ENCODE data around the gene PNMA1. TPM values are rescaled to one million over a fixed set of nuclear protein-coding genes. Genes with fewer than 3 reads are reported as not detected.

The PNMA1 gene
- total and polyA plus RNA-seq, 9 of the 15 experiments (the other 6 are each of a cell fraction or from before 2014, with no cell fraction given): 1.7 to 26.4 (median 8.7) TPM

GRCh38 chr14:73729556-73730265 is 15.5 kb upstream of the PNMA1 start:
- no peak for TF ChIP-seq SMARCA5 (IDR thresholded peaks at IDR 0.05)
- TF ChIP-seq MNT (conservative IDR thresholded peaks at IDR 0.05): no peak
- TF ChIP-seq MEF2D (tag; conservative IDR thresholded peaks at IDR 0.05; ENCODE audit: low read depth): no peak
- TF ChIP-seq ATF3 (IDR thresholded peaks at IDR 0.05): no peak
- no peak for TF ChIP-seq ATF3 (CRISPR knock-in tag; conservative IDR thresholded peaks at IDR 0.05)
- no peak for TF ChIP-seq ATF4 (CRISPR knock-in tag; IDR thresholded peaks at IDR 0.05)
- peak; percentile 56; the same call in 1 of the 2 replicates for TF ChIP-seq POLR2G (IDR thresholded peaks at IDR 0.05; ENCODE audit: low read depth, low read length)
- BruUV-seq (replicated peaks): no TSS peak
- peak overlapping the region in 1 of 2 experiments; percentile 56; a peak in 1 of 4 replicates for H3K9ac ChIP-seq (ENCODE audit: insufficient read depth in 1 of 2, low read depth in 2 of 2, low read length in 2 of 2)
- no peak for FAIRE-seq
- in situ Hi-C loops (cut with MboI) (loop anchor here (5.0 kb wide), 1 partner anchor 98 kb away; no protein-coding TSS in a partner anchor), intact Hi-C loops (cut with micrococcal nuclease) (loop anchor here (2.0 kb wide), 2 partner anchors 29 to 57 kb away; no protein-coding TSS in a partner anchor)
- H3K27ac ChIP-seq (ENCODE audit: extremely low read depth, low read depth, low read length): no peak overlapping the region
- peaks cover 2% of the 10 kb centered on the region for H3K9me1 ChIP-seq (ENCODE audit: control insufficient read depth, insufficient read depth, low read length)
- H4K20me1 ChIP-seq (replicated peaks; ENCODE audit: control insufficient read depth, insufficient read depth, low read length): no peaks in the 10 kb centered on the region
- H3K4me3 ChIP-seq: no peak overlapping the region
- H2AFZ ChIP-seq (ENCODE audit: low read depth, low read length): no peak overlapping the region
- no peak overlapping the region for H3K4me2 ChIP-seq (ENCODE audit: insufficient read depth, low read length)
- POLR2A ChIA-PET: interaction anchor here (0.5 to 2.1 kb wide), 6 partner anchors 11 to 273 kb away, joined by 3 to 11 read pairs (median 6); partner anchors contain the start of gene PTGR2
- no peak for ATAC-seq
- no peaks in the 10 kb centered on the region for H3K27me3 ChIP-seq (ENCODE audit: control insufficient read depth in 2 of 2, insufficient read depth in 2 of 2, low read length in 2 of 2)
- H3K79me2 ChIP-seq (ENCODE audit: control insufficient read depth, insufficient read depth, low read length): peaks cover 47% of the 10 kb centered on the region
- no peaks in the 10 kb centered on the region for H3K9me3 ChIP-seq (replicated peaks; ENCODE audit: control insufficient read depth, insufficient read depth, low read depth, low read length)
- WGBS (ENCODE audit: insufficient coverage, low coverage, missing lambda C conversion rate): 97% methylated on average over 16 of the region's 23 CpGs
- CTCF ChIA-PET (ENCODE audit: low intra/inter-chr PET ratio): interaction anchor here (0.6 to 3.3 kb wide), 2 partner anchors 95 to 119 kb away, joined by 3 to 20 read pairs; no protein-coding TSS in a partner anchor
- peaks cover 80% of the 10 kb centered on the region for H3K36me3 ChIP-seq (ENCODE audit: control insufficient read depth, insufficient read depth, low read length)
- H3K4me1 ChIP-seq (replicated peaks in 1 of 2; ENCODE audit: control insufficient read depth in 2 of 2, insufficient read depth in 2 of 2, low read length in 2 of 2): peaks cover 41% of the 10 kb centered on the region in 2 experiments
- DNase-seq (ENCODE audit: extremely low read depth in 1 of 4, low spot score in 3 of 4): no peak
